NCI-H2227 (cell line): ENCODE measurements around the gene SNX1.
"Not testable (repeated sequence)": the region's sequence is repeated elsewhere in the genome, so short reads cannot be mapped to it uniquely, and the experiment has no call there.

Experiments used
- DNase-seq: peaks from one replicate; lab custom pipeline; 2025; ENCODE audit not compliant: unreplicated experiment; lab: John Stamatoyannopoulos, UW

The SNX1 gene

DNA sequence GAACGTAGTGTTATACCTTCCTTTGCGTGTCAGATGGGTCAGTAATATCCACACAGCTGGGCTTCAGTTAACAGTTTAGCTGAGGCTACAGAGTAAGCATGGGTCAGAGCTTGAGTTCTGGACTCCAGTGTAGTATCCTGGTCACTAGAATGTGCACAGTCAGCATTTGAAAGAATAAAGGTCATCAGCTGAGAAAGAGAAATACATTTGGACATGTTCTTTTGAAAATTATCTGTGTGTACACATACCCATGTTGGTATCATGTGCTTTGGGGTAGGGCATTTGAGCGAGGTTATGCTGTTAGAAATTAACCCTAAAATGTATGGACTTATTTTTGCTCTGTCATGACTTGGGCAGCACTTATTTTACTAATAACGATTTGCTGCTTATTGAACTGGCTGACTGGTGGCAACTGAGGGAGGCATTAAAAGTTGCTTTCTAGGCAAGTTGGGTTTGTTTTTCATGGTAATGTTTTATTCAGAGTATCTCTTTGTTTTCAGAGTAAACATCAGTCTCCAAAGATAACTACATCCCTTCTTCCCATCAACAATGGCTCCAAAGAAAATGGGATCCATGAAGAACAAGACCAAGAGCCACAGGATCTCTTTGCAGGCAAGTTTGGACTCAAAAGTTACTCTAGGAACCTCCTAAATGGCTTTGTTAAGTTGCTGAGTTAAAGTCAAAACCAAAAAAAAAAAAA, 16.4 kb downstream of the SNX1 start:
- DNase-seq: no peak

GRCh38 chr15:64112904-64113303, 17.1 kb downstream of the SNX1 start:
- no peak for DNase-seq

GRCh38 chr15:64117759-64118487, 22.1 kb downstream of the SNX1 start:
- DNase-seq: no peak

- not testable (repeated sequence) for DNase-seq
These were observed 24.5 kb downstream of the SNX1 start for GRCh38 chr15:64120322-64120721.

GRCh38 chr15:64121614-64122013, 25.8 kb downstream of the SNX1 start:
- no peak for DNase-seq

DNA sequence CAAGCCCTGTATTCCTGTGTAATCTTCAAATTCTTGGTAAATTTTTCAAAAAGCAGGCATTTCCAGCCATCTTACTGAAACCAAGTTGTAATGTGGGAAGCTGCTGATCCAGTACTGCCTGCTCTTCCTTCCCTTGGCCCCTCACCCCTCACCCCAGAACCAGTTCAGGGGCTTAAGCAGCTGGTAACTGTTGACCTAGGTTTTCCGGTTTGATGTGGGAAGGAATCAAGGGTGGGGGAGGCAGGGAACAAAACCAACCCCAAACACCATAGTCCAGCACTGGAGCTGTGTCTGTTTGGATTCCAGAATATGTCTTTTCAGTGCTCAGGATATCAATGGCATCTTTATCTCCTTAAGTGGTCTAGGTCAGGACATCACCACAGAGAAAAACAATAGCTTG, 26.7 kb downstream of the SNX1 start:
- no peak for DNase-seq

DNA sequence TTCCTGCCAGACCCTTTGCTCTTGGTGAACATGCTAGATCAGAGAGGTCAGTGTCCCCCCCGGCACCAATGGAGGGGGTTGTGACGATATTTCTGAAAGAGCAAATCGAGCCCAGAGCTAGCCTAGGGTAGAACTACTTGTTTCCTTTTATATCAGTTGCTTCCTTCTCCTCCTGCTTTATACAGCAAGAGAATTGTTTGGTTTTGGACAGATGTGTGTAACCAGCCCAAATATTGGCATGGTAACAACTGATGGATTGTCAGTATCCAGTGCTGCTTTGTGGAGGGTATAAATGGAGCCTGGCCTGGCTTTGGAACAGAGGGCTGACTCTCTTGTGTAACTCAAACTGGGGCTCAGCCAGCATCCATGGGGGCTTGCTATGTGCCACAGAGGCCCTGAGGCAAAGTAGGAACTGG, 27.2 kb downstream of the SNX1 start:
- no peak for DNase-seq

GRCh38 chr15:64125978-64126377, 30.2 kb downstream of the SNX1 start:
- DNase-seq: no peak

DNA sequence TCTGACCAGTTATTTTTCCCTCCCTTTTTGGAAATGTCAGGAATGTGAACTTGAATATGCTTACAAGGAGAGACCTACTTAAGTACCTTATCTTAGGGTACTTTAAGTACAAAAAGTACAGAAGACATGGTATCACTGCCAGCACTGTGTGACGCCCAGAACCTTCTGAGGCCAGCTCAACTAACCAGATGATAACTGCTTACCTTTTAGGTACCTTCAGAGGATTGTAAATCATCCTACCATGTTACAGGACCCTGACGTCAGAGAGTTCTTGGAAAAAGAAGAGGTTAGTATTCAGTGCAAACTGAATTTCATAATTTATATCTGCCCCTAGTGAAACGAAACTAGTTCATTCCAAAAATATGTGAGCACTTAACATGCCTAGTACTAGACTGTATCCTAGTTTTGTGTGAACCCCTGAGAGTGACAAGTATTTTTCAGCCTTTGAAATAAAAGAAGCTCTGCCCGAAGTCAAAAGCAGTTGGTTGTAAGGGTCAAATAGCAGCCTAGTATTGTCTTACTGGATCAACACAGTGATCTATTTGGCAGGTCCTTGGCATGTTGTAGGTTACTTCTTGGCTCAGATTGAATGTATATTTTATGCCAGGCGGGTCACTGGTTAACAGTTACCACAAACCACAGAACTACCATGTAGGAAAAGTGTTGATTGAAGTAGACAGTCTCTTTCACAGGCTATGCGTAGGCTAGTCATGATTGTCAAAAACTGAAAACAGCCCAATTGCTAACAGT, 31.9 kb downstream of the SNX1 start:
- no peak for DNase-seq

DNA sequence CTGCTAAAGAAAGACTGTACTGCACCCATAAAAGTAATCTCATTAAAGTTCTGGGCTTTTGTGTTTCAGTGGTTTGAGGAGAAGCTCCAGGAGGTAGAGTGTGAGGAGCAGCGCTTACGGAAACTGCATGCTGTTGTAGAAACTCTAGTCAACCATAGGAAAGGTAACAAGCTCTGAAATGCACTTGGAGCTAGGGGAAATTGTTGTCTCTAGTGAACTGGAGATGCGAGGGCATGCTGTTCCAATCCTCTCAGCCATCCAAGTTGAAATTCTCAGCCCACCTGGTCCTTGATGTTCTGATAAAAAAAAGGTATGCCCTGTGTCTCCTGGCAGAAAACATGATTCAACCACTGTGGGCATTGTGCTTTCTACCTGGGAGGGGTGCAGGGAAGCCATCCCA, 34.4 kb downstream of the SNX1 start:
- DNase-seq: no peak

DNA sequence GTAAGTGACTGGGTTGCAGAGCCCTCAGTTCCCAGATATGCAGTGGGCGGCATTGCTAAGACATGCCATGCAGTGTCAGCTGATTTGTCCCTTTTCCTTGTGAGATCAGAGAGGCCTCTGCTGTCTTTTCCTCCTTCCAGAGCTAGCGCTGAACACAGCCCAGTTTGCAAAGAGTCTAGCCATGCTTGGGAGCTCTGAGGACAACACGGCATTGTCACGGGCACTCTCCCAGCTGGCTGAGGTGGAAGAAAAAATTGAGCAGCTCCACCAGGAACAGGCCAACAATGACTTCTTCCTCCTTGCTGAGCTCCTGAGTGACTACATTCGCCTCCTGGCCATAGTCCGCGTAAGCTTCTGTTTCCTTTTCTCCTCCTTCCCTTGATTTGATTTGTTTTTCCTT, 35.8 kb downstream of the SNX1 start:
- DNase-seq: no peak

DNA sequence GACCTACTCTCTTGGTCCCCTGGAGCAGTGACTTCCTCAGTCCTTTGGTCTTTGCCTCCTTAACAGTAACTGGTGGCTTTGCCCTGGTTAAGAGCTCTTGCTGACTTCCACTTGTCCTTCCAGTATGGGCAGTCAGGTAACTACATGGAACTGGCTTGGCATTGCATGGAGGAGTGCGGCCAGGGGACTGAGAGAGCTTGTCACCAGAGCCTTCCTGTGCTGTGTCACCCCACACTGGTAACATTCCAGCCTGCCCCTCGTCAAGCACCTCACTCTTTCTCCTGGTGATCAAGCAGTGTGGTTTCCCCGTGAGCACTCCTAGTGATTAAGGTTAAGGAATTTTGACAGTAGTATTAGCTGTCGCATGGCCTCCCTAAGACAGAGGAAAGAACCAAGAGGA, 36.4 kb downstream of the SNX1 start:
- DNase-seq: no peak

DNA sequence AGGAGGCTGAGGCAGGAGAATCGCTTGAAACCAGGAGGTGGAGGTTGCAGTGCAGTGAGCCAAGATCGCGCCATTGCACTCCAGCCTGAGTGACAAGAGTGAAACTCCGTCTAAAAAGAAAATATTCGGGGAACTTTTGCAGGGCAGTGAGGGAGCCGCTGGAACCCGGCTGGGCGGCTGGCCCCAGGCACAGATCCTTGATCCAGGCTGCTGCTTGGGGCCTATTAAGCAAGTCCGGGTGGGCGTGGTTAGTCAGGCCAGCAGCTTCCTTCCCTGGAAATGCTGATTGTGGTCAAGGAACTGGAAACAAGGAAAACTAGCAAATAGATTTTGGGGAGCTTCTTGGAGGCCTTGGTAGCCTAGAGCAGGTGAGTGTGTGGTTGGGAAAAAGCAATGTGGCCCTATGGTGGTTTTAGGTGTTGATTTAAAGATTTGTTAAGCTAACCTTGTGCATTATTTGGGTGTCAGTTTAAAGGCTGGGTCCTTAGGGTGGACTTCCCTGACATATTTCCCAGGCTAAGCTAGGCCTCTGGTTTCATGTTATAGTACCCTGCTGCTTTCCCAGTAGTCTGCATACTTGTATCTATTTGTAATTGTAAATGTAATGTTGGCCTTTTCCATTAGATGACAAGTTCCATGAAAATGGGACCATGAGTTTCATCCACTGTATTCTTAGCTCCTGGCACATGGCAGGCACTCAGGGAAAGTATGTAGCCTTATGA, 38.0 kb downstream of the SNX1 start:
- DNase-seq: no peak

DNA sequence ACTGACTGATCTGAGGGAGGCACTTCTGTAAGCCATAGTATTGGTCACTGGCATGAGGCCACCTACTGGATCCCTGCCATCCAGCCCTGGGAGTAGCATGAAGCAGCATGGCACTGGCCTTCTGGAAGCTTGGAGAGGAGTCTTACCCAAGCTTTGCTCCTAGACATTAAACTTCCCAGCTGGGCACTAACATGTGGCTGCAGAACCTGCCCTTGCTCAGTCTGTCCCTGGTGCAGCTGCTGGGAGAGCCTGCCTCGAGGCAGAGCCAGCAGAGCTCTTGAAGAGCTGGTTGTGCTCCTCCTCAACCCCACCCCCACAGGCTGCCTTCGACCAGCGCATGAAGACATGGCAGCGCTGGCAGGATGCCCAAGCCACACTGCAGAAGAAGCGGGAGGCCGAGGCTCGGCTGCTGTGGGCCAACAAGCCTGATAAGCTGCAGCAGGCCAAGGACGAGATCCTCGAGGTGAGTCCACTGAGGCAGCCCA, 38.6 kb downstream of the SNX1 start:
- DNase-seq: no peak

DNA sequence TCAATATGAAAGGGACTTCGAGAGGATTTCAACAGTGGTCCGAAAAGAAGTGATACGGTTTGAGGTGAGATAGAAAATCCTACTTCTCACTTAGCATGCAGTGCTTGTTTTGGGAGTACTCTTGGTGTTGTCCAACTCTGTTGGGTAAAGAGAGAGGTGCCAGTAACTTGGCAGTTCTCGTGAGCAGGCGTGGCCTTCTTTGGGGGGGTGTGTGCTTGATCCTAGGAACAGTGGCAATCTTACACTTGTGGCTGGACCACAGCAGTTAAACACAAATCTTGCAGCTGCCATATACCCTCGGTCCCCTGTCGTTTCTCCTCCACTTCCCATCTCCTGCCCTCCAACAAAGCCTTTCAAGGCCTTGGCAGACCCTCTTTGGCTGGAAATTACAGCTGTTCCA, 40.6 kb downstream of the SNX1 start:
- no peak for DNase-seq

DNA sequence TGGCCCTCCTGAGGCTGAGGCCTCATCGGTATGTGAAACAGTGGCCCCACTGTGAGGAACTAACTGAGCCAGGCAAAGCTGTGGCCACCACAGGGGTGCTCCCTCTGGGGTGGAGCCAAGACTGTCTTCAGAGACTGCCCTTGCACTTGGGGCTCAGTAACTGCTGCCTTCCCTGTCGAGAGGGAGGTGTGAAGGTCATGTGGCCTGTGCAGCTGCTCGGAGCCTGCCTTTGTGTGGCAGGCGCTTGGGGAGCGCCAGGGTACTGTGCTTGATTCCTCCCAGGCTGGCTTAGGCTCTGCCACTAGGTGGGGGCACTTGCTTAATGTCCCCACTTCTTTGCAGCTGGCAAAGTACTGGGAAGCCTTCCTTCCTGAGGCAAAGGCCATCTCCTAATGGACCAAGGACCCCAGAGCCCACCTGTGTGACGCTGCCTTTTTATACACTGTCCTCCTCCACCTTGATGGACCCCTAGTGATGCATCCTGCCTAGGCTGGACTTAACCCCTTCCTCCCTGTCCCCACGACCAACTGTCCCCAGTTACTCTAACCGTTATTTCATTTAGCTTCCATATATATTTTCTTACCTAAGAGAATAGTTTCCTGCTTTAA, 41.5 kb downstream of the SNX1 start:
- no peak for DNase-seq

- DNase-seq: no peak
These were observed 42.7 kb downstream of the SNX1 start for GRCh38 chr15:64138331-64138941.

- no peak for DNase-seq
These were observed 46.2 kb downstream of the SNX1 start for GRCh38 chr15:64141798-64142512.

- DNase-seq: no peak
These were observed 47.5 kb downstream of the SNX1 start for GRCh38 chr15:64143276-64143675.

- no peak for DNase-seq
These were observed 48.4 kb downstream of the SNX1 start for GRCh38 chr15:64144192-64144564.
